ENCODE data around the gene MAN1B1. TPM values are rescaled to one million over a fixed set of nuclear protein-coding genes. Genes with fewer than 3 reads are reported as not detected.
"Not testable (repeated sequence)": the region's sequence is repeated elsewhere in the genome, so short reads cannot be mapped to it uniquely, and the experiment has no call there.

Gene MAN1B1
- total and polyA plus RNA-seq, 2 donors (not counting 3 experiments of a cell fraction or from before 2014, with no cell fraction given) = 75.3 to 83.3 TPM

GRCh38 chr9:137123468-137123837 lies 36.7 kb downstream of the MAN1B1 start:
- no peaks in the 10 kb centered on the region for H3K36me3 ChIP-seq (ENCODE audit: control insufficient read depth in 2 of 2, extremely low read depth in 1 of 2, insufficient read depth in 2 of 2, low read length in 2 of 2)
- CTCF ChIA-PET = interaction anchor here (0.6 to 4.0 kb wide), 6 partner anchors 9 to 139 kb away, joined by 3 to 20 read pairs (median 4); partner anchors contain the start of gene RNF224

GRCh38 chr9:137123952-137124462 lies 37.2 kb downstream of the MAN1B1 start:
- peaks cover 21% of the 10 kb centered on the region for H3K4me1 ChIP-seq (ENCODE audit: control insufficient read depth, extremely low read depth, insufficient read depth, low read length)
- H3K9me3 ChIP-seq (replicated peaks; ENCODE audit: control insufficient read depth, insufficient read depth, low read length); H3K9ac ChIP-seq (replicated peaks; ENCODE audit: extremely low read depth, insufficient read depth, low read length); FAIRE-seq; intact Hi-C loops (cut with micrococcal nuclease); H3K4me2 ChIP-seq (ENCODE audit: insufficient read depth, low read length); POLR2A ChIA-PET; H3K27me3 ChIP-seq (ENCODE audit: control insufficient read depth in 2 of 2, insufficient read depth in 2 of 2, low read length in 2 of 2); DNase-seq (ENCODE audit: low read depth, low spot score); H4K20me1 ChIP-seq (replicated peaks; ENCODE audit: control insufficient read depth, extremely low read depth, insufficient read depth, low read length); dilution Hi-C loops (cut with MboI; ENCODE audit: extremely low pct_ligation_motif_present, low sequenced_read_pairs); H3K9me1 ChIP-seq (replicated peaks; ENCODE audit: control insufficient read depth, extremely low read depth, insufficient read depth, low read length); BruUV-seq (replicated peaks); H2AFZ ChIP-seq (ENCODE audit: low read depth, low read length); H3K27ac ChIP-seq (ENCODE audit: insufficient read depth, low read depth, low read length); H3K36me3 ChIP-seq (ENCODE audit: control insufficient read depth in 2 of 2, extremely low read depth in 1 of 2, insufficient read depth in 2 of 2, low read length in 2 of 2); H3K4me3 ChIP-seq (replicated peaks in 1 of 3; ENCODE audit: insufficient read depth in 1 of 3, low read depth in 1 of 3, low read length in 3 of 3): not testable (repeated sequence)
- H3K79me2 ChIP-seq (ENCODE audit: control insufficient read depth, insufficient read depth, low read length) = peaks cover 18% of the 10 kb centered on the region
- CTCF ChIA-PET = interaction anchor here (0.6 to 4.0 kb wide), 3 partner anchors 9 to 113 kb away, joined by 4 to 20 read pairs (median 6); partner anchors contain the start of gene RNF224

More at GRCh38 chr9:137123468-137123837, 36.7 kb downstream of the MAN1B1 start:
- BruUV-seq (replicated peaks) = no TSS peak
- FAIRE-seq = no peak
- Histone ChIP-seq H3K9ac (replicated peaks; ENCODE audit: extremely low read depth, insufficient read depth, low read length) (no peak overlapping the region), H3K27ac (ENCODE audit: insufficient read depth, low read depth, low read length) (no peak overlapping the region), H3K4me1 (ENCODE audit: control insufficient read depth, extremely low read depth, insufficient read depth, low read length) (peaks cover 15% of the 10 kb centered on the region), H4K20me1 (replicated peaks; ENCODE audit: control insufficient read depth, extremely low read depth, insufficient read depth, low read length) (no peaks in the 10 kb centered on the region), H3K27me3 (ENCODE audit: control insufficient read depth in 2 of 2, insufficient read depth in 2 of 2, low read length in 2 of 2) (no peaks in the 10 kb centered on the region), H3K4me2 (ENCODE audit: insufficient read depth, low read length) (no peak overlapping the region), H3K9me3 (replicated peaks; ENCODE audit: control insufficient read depth, insufficient read depth, low read length) (no peaks in the 10 kb centered on the region), H3K4me3 (replicated peaks in 1 of 3; ENCODE audit: insufficient read depth in 1 of 3, low read depth in 1 of 3, low read length in 3 of 3) (no peak overlapping the region), H3K79me2 (ENCODE audit: control insufficient read depth, insufficient read depth, low read length) (peaks cover 13% of the 10 kb centered on the region), H3K9me1 (replicated peaks; ENCODE audit: control insufficient read depth, extremely low read depth, insufficient read depth, low read length) (no peaks in the 10 kb centered on the region), H2AFZ (ENCODE audit: low read depth, low read length) (no peak overlapping the region)
- dilution Hi-C loops (cut with MboI; ENCODE audit: extremely low pct_ligation_motif_present, low sequenced_read_pairs) = no loop called here
- POLR2A ChIA-PET = interaction anchor here (0.7 kb wide), 2 partner anchors 60 to 119 kb away, joined by 6 read pairs; no protein-coding TSS in a partner anchor
- no peak for DNase-seq (ENCODE audit: low read depth, low spot score)
- intact Hi-C loops (cut with micrococcal nuclease) = no loop called here
- TF ChIP-seq POLR2AphosphoS5 (IDR thresholded peaks at IDR 0.05; ENCODE audit: insufficient read depth, low read depth, low read length) (no peak), JUN (IDR thresholded peaks at IDR 0.05; ENCODE audit: borderline replicate concordance, insufficient read depth, insufficient read length, low read depth) (no peak), MYC (IDR thresholded peaks at IDR 0.05; ENCODE audit: low read depth, low read length) (no peak), EZH2 (IDR thresholded peaks at IDR 0.05; ENCODE audit: borderline replicate concordance, low read depth, low read length, severe bottlenecking) (no peak), FOS (IDR thresholded peaks at IDR 0.05; ENCODE audit: borderline replicate concordance, insufficient read depth, low read length) (no peak), GATA2 (IDR thresholded peaks at IDR 0.05; ENCODE audit: insufficient read depth, insufficient read length, low read depth, low read length) (no peak), MAX (IDR thresholded peaks at IDR 0.05; ENCODE audit: insufficient read depth, insufficient read length) (no peak), POLR2A (IDR thresholded peaks at IDR 0.05; ENCODE audit: low read depth, low read length) (no peak)
- TF ChIP-seq, protein P1, sequence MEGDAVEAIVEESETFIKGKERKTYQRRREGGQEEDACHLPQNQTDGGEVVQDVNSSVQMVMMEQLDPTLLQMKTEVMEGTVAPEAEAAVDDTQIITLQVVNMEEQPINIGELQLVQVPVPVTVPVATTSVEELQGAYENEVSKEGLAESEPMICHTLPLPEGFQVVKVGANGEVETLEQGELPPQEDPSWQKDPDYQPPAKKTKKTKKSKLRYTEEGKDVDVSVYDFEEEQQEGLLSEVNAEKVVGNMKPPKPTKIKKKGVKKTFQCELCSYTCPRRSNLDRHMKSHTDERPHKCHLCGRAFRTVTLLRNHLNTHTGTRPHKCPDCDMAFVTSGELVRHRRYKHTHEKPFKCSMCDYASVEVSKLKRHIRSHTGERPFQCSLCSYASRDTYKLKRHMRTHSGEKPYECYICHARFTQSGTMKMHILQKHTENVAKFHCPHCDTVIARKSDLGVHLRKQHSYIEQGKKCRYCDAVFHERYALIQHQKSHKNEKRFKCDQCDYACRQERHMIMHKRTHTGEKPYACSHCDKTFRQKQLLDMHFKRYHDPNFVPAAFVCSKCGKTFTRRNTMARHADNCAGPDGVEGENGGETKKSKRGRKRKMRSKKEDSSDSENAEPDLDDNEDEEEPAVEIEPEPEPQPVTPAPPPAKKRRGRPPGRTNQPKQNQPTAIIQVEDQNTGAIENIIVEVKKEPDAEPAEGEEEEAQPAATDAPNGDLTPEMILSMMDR (IDR thresholded peaks at IDR 0.05; ENCODE audit: extremely low read depth in 1 of 2, insufficient read depth in 1 of 2, low read depth in 1 of 2, low read length in 2 of 2) = no peak

Measured in endothelial cell of umbilical vein (primary cell).